NCI-H2029 (cell line): Measurements from ENCODE around the gene NAB1.

Experiments
- DNase-seq: peaks from one replicate; lab custom pipeline; 2025; lab: John Stamatoyannopoulos, UW

The NAB1 gene

DNA sequence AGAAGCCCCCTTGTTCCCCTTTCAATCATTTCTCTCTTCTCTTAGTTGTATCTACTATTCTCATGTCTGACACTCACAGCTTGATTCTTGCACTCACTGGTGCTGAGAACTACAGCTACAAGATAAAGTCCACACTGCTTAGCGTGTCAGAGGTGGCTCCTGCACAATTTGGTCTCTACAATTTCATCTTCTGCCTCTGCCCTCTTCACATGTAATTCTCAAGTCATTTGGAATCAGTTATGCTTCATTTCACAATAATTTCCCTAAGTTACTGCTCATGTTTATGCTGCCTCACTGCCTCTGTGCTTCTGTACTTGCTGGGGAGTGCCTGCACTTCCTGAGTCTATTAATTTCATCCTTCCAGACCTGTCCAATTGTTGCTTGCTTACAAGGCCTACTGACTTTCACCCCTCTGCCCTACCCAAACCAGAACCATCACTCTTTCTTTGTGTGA lies 11.6 kb upstream of the NAB1 start:
- DNase-seq = no peak

DNA sequence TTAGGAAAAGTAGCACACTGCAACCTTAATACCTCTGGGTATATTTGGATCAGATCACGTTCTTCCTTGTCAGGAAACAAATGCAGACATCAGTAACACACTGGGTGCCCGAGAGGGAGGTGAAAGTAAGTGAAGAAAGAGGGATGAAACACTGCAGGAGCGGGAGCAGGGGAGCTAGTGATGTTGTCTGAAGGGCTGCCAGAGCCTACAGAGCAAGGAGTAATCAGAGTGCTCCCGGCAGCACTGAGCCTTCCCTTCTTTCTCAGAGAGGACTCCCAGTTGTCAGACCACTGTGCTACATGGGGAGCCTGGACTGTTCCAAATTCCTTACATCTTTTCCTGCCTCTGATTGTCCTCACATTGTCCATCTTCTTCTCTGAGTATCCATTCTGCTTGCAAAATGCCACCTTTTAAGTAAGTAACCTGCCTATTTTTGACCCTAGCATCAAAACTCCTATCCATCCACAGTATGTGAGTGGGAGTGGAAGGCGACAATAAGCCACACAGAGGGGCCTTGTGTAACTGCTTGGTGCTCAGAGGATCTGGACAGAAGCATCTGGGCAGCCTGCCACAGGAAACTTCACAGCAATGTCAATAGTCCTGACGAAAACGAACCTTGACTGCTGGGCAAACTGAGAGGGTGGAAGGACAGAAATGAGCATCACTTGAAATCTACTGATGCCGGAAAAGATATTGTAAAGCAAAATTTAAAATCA lies 10.8 kb upstream of the NAB1 start:
- DNase-seq = no peak

DNA sequence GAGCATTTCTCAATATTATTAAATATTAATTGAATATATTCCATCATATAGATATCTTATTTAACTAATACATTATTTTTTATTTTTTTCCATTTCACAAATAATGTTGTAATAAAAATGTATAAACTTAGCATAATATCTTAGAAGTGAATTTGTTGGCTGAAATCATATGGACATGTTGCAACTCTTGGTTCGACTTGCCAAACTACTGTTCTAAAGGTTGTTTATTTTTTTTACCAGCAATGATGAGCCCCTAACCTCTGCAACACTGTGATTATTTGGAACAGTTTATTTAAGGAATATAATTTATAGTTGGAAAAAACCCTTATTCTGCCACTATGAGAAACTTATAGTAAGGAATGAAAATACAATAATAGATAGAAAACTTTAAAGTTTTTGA lies 8.8 kb upstream of the NAB1 start:
- DNase-seq = no peak

DNA sequence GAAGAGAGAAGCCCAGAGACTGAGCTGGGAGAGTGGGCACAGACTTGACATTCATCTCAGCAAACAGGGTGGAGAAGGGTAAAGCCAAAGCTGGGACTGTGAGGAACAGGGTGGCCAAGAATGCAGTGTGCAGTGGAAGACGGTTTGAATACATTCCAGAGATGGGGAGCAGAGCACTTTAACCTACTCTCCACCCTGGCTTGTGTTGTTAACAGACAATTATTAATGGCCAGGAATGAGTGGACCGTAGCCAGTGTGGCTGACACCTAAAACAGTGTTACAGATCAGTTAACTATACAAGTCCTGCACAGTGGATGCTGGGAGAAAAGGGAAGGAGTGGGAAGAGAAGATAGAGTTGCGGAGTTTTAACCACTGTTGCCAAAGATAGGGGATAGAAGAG lies 7.4 kb upstream of the NAB1 start:
- DNase-seq = no peak

DNA sequence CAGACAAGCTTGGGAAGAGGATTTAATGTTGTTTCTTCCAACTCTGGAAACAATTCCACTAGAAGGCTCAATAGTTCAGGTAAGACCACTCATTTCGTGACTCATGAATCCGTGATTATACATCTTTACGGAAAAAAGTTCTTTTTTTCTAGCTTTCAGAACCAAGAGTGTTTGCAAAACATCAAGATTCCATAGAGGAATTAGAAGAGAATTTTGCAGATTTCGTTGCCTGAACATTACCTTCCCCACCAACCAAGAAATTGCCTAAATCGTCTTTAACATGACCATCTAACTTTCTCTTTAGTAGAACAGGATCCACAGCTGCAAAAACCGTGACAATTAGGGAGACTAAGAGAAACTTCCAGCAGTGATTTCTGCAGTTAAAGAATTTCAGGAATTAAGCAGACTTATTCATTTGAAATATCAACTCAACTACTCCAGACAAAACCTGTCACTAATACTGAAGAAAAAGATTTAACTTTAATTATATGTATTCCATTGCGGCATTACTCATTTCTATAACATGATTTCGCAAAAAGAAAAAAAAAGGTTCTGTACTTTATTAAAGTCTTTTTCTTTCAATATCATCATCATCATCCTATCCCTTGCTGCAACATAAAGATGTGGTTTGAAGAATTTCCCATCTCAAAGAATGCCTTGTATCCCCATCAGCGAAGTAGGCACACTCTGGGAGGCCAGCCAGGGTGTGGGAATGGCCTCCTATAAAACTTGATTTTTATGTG lies 1.9 kb upstream of the NAB1 start:
- DNase-seq = no peak

DNA sequence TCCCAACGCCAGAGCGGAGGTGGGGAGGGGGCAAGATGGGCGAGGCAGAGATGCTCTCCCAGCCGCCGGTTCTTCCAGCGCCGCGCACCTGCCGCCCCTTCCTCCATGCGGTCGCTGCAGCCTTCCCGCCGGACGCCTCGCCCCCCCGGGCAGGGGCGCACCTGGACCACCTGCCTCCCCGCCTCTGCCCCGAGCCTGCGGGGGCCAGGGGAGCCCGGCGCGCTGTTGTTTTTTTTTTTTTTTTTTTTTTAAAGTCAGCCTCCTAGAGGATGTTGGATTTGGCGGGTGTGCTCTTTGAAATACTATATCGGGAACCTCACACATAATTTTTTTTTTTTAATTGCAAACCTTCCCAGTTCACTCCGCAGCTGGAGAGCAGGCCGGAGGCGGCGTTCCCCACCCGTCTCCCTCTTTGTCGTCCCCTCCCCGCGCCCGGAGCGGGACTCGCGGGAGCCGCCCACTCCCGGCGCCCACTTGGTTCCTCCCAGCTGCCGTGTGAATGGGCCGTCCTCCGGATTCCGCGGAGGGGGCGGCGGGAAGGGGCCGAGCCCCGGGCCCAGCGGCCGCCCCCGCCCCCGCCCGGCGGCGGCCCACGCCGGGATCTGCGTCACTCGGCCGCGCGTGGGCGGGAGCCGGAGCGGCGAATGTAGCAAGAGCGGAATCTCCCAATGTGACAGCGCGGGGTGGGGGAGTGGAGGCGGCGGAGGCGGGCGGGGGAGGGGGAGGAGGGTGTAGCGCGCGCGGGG lies 421 bp upstream of the NAB1 start:
- peak; percentile 68 for DNase-seq

DNA sequence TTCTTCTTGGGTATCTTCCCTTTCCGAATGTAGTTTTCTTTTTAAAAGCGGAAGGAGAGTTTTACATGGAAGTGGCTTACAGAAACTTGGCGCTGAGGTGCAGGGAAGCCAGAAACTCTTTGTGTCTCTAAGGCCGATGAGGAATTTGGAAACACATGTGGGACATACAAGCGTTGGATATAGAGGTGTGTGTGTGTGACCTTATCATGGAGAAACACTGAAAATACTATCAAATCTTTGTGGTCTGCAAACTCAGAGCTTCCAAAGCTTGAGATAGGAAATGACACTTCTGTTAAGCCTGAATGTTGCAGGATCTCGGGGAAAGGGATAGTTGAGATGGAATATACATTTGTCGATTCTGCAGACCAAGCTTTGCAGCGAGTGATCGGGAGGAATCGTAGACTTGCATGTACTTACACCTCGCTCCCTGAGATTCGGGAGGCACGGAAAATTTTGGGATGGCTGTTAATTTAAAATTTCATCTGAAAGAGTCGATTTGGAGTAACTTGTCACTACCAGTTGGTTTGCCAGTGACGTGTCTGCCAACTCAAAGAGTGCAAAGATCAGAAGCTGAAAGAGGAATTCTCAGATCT lies 1.0 kb downstream of the NAB1 start:
- DNase-seq = no peak

DNA sequence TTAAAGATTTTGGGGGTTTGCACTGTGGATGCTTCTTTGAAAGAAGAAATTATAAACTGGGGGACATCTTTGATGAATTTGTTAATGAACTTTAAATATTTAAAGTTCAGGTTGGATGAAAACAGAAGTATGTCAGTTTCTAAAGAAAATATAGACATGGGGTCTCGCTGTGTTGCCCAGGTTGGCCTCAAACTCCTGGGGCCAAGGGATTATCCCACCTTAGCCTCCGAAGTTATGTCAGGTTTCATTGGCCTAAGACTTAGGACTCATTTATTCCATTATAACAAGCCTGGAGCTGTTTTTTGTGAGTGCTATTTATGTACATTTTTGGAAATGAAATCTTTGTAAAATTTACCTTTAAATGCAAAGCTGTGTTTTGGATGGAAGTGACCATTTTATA lies 2.5 kb downstream of the NAB1 start:
- DNase-seq = no peak

DNA sequence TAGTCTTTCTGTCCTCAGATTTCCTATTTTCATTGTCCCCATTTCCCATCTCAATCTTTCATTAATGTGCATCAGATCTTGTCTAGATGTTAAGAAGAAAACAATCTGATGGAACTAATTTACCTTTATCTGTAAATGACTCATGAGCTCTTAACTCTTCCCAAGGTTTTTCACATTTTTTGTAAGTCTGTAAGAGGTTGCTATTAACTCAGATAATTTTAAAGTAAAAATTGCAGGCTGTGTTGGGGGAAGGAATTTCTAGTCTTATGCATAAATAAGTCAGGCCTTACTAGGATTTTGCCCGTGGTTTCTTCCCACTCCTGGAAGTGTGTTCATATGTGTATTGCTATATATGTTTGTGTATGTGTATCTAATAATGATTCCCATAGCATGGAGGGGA lies 4.3 kb downstream of the NAB1 start:
- no peak for DNase-seq

DNA sequence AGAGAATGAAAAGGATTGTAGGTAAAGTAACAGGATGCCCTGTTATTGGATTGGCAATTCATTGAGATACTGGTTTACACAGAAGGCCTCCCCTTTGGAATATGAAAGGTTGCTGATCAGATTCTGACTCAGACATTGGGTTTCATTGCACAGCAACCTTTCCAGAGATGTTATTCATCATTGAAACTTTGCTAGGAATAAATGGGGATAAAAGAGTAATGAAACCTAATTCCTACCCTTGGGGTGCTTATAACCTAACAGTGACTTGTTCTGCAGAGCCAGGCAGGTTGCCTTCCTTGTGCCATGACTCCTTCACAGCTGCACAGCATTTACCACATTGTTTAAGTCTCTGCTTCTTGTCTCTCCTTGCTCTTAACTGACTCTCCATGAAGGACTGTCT lies 5.0 kb downstream of the NAB1 start:
- no peak for DNase-seq

DNA sequence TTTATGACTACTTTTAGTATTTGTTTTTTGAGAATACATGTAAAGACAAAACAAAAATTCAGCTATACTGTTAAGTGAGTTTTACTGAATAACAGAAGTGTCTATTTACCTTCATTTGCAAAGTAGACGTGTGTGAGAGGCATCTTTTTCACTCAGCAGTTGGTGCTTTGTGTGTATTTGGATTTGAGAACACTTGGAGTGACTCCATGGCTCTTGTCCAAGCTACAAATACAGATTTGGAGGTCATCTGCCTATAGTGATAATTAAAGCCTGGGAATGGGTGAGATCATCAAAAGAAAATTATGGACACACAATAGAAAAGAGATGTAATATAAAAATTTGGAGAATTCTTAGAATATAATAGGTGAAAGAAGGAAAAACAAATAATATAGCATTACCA lies 6.2 kb downstream of the NAB1 start:
- DNase-seq = peak; percentile 40

DNA sequence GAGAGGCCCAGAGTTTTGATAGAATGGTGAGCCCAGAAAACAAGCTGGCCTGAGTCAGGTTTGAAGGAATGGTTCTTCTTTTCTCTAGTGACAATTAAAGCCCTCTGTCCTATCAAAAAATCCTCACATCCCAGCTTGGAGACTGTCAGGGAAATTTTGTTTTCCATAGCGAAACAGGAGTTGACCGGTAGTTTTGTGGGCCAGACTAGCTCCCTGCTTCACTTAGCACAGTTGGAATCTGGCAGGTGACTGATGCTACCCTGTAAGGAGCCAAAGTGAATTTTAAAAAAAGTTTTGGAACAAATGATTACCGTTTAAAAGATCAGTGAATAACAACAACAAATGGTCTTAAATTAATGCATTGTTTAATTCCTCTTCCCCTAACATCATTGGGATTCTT lies 6.7 kb downstream of the NAB1 start:
- DNase-seq = no peak

DNA sequence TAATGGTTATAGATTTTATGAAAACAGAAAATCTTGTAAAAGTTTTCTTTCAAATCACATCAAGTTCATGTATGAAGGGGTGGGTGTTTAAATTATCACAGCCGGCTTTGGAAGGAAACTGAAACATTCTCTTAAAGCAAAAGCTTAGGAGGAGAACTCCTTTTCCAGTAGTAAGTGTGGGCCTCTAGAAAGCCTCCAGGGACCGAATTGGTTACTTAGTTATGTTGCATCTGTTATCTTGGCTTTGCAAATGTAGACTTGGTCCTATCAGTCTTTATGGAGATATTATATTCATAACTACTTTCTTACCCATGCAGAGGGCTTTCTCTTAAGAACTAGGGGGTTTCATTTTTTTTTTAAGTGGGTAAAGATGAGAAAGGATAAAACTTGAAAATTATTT lies 7.4 kb downstream of the NAB1 start:
- no peak for DNase-seq

DNA sequence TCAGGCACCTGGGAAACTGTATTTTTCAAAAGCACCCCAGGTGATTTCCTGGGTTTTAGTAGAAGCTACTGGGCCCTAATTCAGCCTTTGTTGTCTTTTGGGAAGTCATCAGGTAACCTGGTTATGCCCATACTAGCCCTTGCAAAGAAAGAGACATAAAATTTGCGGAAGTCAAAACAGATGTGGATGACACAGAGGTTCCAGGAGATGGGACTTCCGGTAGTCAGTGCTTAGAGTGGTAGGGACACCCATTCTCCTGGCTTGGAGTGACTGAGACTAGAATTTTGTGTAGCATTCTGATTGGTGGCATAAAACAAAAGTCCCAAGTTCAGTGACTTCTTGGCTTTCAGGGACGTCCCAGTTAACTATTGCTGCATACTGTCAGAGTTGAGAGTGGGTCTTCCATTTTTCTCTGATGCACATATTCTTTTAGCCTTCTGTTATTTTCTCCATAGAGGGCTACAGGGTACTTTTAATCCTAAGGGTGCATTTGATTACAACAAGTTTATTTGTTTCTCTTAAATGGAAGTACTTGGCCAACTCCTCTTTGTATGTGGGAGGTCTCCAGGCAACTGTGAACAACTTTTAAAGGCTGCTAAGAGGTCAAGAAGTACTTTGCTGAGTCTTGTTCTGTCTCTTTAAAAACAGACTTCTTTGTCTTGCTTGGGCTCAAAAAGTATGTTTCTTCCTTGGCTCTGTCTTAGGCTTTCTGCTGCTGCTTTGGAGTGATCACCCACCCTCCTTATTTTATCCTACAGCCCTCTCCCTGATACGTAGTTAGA lies 8.8 kb downstream of the NAB1 start:
- DNase-seq = no peak

DNA sequence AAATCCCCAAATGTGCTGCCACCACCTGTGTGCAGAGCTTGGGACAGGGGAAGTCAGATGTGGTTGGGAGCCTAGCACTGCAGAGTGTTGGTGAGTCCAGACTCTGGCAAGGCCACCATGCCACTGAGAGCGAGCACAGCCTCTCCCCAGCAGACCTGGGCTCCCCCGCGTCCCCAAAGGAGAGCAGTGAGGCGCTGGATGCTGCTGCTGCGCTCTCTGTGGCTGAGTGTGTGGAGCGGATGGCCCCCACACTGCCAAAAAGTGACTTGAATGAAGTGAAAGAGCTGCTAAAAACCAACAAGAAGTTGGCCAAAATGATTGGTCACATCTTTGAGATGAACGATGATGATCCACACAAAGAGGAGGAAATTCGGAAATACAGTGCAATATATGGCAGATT lies 10.7 kb downstream of the NAB1 start:
- no peak for DNase-seq

DNA sequence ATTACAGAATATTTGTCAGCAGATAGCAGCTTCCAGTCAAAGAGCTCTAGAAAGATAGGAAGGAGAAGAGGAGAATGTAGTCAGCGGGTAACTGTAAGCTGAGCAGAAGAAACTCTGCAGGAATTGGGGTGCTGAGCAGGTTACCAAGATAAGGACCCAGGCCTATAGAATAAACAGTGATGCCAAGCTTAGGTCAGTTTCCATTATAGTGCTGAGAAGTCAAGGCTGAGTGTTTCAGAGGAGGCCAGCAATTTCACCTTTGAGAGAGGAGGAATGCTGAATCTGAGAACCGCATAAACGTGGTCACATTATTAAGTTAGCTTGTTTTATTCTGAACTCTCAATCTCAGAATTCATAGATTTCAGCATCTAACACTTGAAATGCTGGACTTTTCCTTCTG lies 13.9 kb downstream of the NAB1 start:
- no peak for DNase-seq

DNA sequence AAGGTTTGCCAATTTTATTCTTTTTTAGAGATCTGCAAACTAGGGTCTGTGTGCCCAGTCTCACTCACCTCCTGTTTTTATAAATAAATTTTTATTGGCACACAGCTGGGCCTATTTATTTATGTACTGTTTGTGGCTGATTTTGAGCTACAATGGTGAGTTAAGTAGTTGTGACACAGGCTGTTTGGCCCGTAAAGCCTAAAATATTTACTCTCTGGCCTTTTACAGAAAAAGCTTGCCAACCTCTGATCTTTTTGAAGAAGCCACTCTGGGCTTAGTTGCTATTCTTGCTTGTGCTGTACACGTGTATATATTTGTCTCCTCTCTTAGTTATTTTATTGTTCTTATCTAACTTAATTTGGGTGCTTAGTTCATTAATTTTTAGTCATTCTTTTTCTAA lies 14.5 kb downstream of the NAB1 start:
- DNase-seq = no peak

DNA sequence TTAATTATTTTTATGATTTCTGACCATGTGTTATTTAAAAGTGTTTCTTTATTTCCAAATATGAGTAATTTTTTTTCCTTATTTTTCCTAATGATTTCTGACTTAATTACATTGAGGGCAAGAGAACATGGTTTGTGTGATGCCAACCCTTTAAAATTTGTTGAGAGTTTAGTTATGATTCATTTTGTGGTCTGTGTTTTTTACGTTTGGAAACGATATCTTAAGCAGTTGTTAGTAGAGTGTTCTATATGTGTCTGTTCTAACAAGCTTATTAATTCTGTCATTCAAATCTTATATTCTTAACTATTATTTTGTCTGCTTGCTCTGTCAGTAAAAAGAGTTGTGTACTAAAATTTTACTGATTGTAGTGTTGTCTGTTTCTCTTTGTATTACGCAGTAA lies 15.0 kb downstream of the NAB1 start:
- DNase-seq = no peak

DNA sequence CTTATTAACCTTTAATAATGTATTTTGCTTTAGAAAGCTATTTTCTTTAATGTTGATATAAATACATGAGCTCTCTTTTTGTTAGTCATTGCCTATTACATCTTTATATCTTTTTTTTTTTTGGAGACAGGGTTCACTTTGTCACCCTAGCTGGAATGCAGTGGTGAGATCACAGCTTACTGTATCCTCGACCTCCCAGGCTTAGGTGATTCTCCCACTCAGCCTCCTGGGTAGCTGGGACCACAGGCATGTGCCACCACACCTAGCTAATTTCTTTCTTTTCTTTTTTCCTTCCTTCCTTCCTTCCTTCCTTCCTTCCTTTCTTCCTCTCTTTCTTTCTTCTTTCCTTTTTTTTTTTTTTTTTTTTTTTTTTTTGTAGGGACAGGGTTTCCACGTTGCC lies 15.4 kb downstream of the NAB1 start:
- no peak for DNase-seq

DNA sequence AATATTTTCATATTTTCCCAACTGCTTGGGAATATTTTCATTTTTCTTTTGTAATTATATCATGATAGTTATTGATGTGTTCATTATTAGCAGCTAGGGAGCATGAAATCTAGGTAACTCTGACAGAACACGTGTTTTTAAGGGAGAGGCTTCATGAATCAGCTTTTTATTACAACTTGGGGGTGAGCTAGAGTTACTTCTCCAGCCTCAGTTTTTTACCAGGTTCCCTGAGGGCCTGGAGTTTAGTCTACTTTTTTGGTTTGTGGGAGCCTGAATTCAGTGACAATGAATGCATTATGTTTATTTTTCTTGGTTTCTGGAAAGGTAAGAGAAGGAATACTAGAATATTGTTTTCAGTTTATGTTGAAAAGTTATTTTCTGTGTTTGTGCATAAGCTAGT lies 18.0 kb downstream of the NAB1 start:
- DNase-seq = no peak

DNA sequence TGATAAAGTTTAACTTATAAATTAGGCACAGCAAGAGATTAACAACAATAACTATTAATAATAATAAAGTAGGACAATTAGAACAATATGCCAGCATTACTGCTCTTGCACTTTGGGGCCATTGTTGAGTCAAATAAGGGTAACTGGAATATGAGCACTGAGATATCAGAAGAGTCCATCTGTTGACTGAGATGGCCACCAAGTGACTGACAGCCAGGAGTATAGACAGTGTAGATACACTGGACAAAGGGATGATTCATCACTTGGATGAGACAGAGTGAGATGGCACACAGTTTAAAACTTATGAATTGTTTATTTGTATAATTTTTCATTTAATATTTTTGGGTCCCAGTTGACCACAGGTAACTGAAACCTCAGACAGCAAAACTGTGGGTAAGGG lies 20.0 kb downstream of the NAB1 start:
- no peak for DNase-seq
